GM21381 (cell line): ENCODE measurements around the gene CLTC.

ENCODE experiments used
- ATAC-seq: cut with Tn5 transposase; IDR thresholded peaks from one replicate; pipeline ENCODE4 v1.9.1; 2021; ENCODE audit warnings: mild to moderate bottlenecking, moderate library complexity; ENCODE audit not compliant: unreplicated experiment

The CLTC gene

DNA sequence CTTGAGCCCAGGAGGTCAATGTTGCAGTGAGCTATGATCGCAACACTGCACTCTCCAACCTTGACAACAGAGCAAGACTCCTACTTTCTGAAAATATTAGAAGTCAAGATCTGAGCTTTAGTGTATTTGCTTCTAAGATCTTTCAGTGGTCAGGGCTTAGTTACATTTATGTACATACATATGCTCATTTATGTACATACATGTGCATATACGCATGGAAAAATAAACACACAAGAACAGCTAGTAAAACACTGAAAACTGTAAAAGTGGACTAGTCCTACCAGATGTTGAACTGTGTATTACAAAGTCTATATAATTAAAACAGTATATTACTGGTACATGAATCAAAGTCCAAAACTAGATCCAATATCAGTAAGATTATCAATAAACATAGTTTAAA is 59.2 kb downstream of the CLTC start:
- no peak for ATAC-seq

DNA sequence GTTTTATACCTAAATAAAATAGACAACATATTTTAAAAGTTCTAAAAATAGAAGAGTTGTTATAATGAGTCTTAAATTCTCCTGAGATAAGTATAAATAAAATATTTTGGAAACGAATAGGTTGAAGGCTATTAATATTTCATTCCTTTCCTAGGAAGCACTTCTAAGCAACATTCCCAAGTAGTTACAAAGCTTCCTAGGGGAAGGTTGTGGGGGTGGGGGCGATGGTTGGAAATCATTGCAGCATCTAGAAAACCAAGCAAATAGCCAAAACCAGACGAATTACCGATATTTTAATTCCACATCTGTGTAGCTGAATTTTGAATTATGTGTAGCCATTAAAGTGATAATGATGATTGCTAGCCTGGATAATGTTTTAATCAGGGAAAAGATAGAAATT is 60.6 kb downstream of the CLTC start:
- no peak for ATAC-seq

DNA sequence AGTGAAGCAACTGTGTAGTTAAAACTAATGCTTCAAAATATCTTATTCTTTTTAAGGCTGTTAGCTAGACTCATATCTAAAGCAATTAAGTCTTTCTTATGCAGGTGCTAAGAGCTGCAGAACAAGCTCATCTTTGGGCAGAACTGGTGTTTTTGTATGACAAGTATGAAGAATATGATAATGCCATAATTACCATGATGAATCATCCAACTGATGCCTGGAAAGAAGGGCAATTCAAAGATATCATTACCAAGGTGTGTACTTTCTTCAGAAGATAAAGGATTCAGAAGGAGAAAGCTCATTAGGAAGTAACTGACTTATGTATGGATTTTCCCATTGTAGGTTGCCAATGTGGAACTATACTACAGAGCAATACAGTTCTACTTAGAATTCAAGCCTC is 63.6 kb downstream of the CLTC start:
- ATAC-seq, result no peak

DNA sequence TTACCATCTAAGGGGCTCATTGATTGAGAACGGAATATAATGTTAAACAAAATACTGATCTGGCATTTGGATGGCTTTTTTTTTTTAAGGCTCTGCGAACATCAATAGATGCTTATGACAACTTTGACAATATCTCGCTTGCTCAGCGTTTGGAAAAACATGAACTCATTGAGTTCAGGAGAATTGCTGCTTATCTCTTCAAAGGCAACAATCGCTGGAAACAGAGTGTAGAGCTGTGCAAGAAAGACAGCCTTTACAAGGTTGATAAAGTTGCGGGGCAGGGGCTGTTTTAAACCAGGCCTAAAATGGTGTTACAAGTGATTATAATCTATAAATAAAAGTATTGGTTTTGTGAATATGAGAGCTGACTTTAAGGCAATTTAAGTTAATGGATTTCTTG is 65.3 kb downstream of the CLTC start:
- no peak for ATAC-seq

DNA sequence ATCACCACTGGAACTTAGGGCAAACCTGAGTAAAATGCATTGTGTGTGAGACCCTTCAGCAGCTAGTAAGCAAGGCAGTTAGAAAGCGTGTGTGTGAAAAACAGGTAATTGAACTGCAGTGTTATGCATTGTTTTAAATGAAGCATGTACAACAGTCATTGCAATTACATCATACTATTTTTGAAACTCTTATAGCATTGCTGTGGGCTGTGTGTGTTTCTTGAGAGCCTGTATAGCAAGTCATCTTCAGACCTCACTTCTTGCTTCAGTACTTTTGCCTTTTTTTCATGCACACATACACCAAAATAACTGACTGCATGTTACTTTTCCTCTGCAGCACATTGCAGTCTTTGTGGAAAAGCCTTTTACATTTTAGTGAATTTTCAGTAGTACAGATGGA is 68.3 kb downstream of the CLTC start:
- ATAC-seq, result no peak

DNA sequence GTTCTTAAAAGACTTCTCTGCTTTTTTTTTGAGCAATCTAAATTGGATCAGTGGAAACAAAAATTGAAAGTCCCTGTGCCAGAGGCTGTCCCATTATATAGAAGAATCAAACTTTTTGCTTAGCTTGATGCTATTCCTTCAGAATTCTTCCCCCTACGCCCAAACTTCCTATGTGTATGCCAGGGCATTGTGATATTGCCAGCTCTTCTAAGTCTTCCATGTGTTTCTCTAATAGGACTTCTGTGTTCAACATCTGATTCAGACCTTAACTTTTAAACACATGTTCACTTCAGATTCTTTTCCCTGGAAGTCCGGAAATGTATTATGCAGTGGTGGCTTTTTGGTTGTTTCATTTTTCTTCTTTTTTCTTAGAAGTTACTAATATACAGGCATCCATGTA is 68.8 kb downstream of the CLTC start:
- no peak for ATAC-seq

DNA sequence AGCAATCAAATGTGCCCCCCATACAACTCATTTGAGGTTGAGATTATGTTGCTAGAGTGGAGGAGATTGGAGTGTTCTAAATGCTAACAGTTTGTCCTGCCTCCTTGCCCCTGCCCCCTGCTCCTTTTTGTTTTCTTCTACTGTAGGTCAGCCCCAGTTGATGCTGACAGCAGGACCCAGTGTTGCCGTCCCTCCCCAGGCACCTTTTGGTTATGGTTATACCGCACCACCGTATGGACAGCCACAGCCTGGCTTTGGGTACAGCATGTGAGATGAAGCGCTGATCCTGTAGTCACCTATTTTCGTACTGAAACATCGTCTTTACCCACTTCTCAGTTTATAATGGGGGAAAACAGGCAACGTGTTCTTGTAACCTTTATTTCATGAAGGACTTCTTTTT is 73.9 kb downstream of the CLTC start:
- ATAC-seq, result no peak

DNA sequence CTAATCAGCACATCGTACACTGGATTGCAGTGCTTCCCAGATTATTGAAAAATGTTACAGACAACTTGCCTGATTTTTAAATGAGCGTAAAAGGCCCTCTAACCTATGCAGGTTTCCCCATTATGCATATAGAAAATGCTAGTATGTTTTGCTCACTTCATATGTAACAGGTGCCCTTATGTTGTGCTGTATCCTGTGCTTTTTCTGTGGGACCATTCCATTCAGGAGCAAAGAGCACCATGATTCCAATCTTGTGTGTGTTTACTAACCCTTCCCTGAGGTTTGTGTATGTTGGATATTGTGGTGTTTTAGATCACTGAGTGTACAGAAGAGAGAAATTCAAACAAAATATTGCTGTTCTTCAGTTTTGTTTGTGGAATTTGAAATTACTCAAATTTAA is 74.6 kb downstream of the CLTC start:
- ATAC-seq, result no peak

DNA sequence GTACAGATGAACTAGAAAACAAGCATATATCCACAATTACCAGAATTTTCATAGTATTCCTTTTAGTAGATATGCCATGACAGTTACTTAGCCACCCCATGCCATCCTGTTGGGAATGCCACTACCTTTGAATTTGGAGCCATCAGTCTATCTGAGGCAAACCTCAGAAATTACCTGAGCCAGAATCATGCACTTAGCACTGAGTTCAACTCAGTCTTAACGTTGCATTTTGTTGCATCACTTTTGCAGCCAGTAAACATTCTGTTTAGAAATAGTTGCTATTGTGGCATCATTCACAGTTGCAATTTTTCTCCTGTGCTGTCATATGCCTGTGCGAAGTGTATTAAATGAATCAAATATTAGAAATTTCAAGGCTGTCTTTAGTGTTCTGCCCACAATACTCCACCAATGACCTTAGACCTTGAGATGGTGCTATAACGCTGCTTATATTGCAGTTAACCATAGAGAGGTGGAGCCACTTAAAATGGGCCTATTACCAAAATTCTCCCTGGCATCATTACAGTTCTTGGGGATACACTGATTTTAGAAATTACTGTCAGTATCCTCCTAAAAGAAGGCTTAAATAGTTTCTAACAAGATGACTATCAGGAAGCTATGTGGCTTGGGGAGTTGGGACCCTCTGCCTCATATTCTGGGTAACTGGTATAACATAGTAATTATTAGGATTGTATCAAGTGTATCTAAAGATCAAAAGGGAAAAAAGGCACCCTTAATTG is 76.4 kb downstream of the CLTC start:
- no peak for ATAC-seq

DNA sequence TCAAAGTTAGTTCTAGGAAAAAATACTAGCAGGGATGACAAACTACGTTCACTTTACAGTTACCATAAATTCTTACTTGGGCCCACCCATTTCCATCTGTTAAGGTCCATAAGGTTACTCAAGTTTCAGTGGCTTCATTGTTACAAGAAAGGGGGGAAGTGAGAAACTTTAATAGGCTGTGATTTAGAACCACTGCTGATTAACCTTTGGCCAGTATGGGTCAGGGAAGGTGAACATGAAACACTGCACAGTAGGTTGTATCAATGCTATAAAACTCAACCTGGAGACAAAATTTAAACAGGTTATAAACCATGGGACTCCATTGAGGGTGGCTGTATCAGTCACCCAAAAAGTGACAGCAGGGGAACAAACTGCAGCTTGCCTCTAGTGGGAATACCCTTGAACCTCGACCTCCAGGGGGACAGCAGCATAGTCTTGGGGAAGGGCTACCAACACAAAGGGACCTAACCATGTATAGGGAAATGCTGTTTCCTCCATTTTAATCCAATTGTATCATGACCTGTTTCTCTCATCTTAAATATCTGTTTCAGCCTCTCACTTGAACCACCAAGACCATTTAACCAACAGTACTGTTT is 77.1 kb downstream of the CLTC start:
- no peak for ATAC-seq

DNA sequence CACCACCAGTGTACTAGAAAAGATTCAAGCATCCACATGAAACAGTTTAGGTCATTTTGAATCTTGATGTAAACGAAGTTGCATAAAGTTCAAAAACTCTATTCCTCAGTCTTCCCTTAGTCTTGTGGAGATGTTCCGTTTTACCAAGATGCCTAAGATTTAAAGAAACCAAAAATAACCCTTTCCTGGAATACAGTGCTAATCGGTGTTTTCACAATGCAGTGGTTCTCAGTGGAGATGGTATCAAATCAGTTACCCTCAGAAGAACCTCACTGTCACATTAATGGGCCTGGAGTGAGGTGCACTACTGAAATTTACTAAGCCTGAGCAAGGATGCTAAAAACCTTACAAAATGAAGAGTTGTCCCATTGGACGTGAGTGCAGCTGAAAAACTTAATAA is 78.4 kb downstream of the CLTC start:
- no peak for ATAC-seq

DNA sequence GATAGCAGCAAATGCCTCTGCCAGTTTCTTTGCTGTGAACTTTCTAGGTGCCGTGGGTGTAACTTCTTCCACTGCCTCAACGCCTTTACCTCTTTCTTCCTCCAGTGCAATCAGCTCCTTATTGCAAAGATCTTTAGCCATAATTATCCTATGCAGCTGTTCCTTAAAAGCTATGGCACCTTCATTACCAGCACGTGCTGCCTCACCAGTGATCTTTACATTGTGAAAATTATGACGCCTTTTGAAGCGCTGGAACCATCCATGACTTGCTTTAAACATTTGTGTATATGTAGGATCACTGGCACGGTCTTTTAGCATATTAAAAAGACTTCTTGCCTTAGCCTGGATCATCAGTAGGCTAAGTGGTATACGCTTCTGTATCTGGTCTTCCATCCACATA is 79.5 kb downstream of the CLTC start:
- ATAC-seq, result no peak

DNA sequence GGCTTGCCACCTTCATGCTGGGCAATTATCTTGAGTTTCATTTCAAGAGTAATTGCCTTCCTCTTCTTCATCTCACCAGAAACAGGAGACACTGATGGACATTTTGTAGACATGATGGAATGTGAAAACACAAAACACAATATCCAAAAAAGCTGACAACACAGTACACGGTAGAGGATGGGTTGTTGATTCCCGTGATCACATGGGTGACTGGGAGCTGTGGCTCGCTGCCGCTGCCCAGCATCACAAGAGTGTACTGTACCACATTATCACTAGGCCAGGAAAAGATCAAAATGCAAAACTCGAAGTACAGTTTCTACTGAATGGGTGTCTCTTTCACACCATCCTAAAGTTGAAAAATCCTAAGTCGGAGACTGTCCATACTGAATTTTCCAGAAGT is 80.1 kb downstream of the CLTC start:
- no peak for ATAC-seq

DNA sequence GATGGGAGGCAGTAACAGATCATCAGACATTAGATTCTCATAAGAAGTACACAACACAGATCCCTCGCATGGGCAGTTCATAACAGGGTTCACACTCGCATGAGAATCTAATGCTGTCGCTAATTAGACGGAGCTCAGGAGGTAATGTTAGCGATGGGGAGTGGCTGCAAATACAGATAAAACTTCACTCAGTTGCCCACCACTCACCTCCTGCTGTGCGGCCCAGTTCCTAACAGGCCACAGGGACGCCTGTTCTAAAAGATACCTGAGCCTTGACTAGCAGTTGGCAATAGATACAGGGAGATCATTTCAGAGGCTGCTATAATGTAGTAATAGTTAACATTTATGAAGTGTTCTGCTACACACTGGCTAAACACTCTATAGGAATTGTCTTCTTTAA is 82.6 kb downstream of the CLTC start:
- ATAC-seq, result no peak

DNA sequence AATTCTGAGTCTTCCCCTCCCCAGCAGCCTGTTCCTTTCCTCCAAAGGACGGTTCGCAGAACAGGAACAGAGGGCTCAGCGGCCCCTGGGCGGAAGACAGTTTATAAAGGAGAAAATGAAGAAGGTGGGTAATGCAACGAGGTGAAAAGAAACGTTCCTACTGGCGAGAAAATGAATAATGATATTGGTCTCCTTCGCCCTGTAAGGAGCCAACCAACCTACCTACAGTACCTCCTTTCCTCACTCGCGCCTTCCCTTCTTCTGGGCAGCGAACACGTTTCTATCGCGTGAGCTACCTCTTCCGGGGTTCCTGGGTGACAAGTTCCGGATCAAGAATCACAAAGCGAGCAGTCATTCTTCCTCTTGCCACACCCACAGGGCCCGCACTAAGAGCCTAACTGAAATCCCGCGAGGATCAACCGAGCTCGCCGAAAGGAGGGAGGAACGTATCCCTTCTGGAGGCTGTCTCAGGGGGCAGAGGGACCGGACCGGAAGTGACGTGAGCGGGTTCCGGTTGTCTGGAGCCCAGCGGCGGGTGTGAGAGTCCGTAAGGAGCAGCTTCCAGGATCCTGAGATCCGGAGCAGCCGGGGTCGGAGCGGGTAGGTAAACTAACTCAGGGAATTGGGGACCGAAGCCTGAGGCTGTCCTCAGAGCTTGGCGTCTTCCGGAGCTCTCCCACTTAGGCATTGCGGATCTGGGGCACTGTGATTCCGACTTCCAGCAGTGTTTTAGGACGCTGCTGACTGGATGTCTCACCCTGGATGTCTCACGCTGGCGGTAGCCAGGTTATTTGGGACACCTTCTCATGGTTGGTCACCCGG is 87.7 kb downstream of the CLTC start, which contains the start of the genes PTRH2 and VMP1:
Gene PTRH2 (minus strand): TSS at position 282 of the 822 bp plus-strand sequence. CDS start 9,452 bp downstream, outside the sequence.
Gene VMP1 (plus strand): TSS at position 506 of the 822 bp plus-strand sequence. CDS start 23,793 bp downstream, outside the sequence.
- ATAC-seq, result peak; percentile 95

DNA sequence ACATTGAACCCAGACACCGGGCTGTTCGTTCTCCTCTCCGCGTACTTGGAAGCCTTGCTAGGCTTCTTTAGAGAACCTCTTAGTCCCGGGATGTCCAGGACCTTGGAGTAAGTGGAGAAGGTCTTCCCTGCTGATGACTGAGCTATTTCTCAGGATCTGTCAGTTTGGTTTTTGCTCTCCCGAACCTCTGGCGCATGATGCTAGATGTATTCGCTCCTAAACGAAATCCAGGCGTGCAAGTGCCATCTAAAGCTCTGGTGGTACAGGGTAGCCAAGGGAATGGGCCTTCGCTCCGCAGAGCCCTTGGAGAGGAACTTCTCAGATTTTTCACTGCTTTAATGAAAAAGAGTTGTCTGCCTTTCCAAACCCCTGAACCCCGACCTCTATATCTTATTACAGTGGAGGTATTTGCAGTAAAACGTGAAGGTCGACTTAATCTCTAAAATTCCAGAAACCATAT is 88.3 kb downstream of the CLTC start:
- ATAC-seq, result no peak

DNA sequence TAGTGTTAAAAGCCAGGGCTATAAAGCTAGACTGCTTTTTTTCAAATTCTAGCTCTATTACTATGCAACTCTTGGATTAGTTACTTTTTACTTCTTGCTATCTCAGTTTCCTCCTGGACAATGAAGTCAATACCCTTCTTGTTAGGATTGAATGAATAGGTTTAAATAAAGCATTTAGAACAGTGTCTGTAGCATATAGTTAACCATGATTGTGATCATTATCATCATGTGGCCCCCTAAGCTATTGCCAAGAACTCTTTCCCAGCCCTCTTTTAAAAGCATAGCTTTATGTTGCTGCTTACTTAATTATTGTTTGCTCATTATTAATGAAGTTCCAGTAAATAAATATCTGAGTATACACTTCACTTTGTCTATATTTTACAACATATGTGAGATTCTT is 92.2 kb downstream of the CLTC start:
- ATAC-seq, result no peak

DNA sequence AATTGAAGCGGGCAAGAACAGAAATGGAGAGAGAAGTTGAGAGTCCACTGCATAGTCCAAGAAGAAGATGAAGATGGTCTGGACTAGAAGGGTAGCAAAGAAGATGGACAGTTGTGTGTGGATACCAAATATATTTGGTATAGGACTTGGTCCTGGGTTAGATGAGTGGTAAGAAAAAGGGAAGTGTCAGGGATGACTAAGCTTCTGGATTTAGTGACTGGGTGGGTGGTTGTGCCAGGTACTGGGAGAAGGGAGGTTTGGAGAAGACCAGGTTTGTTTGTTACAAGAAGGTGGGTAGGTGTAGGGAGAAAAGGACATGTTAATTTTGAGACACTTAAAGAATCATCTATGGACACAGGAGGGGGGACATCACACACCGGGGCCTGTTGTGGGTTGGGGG is 93.2 kb downstream of the CLTC start:
- no peak for ATAC-seq

DNA sequence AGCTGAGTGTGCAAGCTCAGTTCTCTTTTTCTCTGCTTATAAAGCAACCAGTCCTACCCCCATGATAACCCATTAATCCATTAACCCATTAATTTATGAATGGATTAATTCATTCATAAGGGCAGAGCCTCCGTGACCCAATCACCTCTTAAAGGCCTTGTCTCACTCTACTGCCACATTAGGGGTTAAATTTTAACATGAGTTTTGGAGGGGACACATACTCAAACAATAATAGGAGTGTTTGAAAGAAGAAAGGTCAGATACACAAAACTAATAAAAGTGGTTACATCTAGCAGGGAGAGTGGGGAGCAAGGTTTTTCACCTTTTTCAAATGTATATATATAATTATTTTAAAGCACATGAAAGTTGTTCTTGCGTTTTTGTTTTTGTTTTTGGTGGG is 94.6 kb downstream of the CLTC start:
- ATAC-seq, result no peak

DNA sequence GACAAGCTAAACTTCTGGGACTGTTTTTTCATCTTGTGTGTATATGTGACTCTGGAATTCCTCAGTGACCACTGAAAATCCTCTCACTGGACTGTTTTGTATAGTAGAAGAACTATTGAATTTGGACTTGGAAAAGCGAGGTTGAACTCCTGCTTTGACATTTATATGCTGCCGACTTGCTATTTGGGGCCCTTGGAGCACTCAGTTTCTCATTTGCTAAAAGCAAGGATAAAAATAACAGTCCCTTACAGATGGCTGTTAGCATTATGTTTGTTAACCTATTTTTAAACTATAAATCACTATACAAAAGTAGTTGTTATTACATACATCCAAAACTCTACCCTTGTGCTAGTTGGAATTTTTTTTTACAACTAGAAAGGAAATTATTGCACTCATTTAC is 96.7 kb downstream of the CLTC start:
- ATAC-seq, result no peak

DNA sequence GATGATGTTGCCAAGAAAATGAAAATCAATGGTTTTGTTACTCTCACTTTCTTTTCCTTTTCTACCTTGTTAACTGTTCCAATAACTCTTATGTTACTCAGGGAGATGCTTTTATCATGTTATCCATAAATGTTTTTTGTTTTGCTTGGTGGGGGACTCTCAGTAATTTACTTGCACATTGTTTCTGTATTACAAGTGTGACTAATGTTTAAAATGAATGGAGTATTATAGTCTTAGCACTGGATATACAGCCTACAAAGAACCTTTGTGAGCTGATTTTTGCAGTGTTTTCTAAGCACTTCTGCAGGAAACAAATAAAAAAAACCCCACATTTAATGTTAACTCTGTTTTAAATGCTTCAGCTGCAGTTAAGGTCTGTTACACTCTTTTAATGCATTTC is 99.8 kb downstream of the CLTC start:
- no peak for ATAC-seq

DNA sequence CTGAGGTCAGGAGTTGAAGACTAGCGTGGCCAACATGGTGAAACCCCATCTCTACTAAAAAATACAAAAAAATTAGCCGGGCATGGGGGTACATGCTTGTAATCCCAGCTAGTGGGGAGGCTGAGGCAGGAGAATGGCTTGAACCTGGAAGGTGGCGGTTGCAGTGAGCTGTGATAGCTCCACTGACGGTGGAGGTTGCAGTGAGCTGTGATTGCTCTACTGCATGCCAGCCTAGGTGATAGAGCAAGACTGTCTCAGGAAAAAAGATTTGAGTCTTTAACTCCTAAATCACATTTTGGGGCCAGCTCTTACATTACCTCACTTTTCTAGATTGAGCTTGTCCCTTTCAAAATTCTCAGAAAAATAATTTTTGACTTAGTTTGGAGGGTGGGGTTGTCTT is 102.9 kb downstream of the CLTC start:
- no peak for ATAC-seq
